Measurements from ENCODE around the gene SLC26A1. TPM values are rescaled to one million over a fixed set of nuclear protein-coding genes. Genes with fewer than 3 reads are reported as not detected.

Gene SLC26A1
- polyA plus RNA-seq, 6 donors from 2014 or later, result 0.22 to 4.3 (median 0.77) TPM; not detected in 1

- no peaks in the 10 kb centered on the region for H3K36me3 Mint-ChIP-seq
- peak overlapping the region in 3 of 8 donors; percentile 30 to 77 (median 45) for H3K4me3 Mint-ChIP-seq
- H3K4me1 Mint-ChIP-seq, result peaks cover 16 to 31% (median 18%) of the 10 kb centered on the region in 3 donors
- DNase-seq (no peak), ATAC-seq (ENCODE audit: low read depth in 2 of 2) (peak; percentile 60 to 73)
- peaks cover 14 to 55% (median 26%) of the 10 kb centered on the region in 3 donors for H3K27me3 Mint-ChIP-seq
- no peak overlapping the region for H3K27ac Mint-ChIP-seq
- peaks cover 0 to 2% (median 0%) of the 10 kb centered on the region in 7 donors for H3K9me3 Mint-ChIP-seq
These were observed 4.3 kb upstream of the SLC26A1 start for GRCh38 chr4:997375-998071.

DNA sequence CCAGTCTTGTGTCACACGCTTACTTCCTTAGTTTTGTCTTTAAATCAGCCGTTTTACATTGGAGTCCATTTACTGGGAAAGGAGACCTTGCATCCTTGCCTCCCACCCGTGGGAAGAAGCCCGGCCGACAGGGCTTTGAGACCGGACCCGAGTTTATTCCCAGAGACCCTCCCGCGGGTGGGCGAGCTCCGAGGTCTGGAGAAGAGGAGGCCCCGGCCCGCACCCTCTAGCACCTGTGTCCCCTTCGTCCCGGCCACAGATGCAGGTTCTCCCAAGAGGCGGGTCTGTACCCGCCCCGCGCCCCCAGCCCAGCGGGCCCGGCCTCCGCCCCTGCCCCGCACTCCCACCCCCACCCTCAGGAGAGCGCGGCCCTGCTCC is 3.8 kb upstream of the SLC26A1 start:
- H3K9me3 Mint-ChIP-seq, result peaks cover 0 to 2% (median 0%) of the 10 kb centered on the region in 7 donors
- no peak for ATAC-seq (ENCODE audit: low read depth in 2 of 2)
- H3K27ac Mint-ChIP-seq, result no peak overlapping the region
- H3K4me3 Mint-ChIP-seq, result peak overlapping the region in 5 of 8 donors; percentile 12 to 80 (median 47)
- H3K27me3 Mint-ChIP-seq, result peaks cover 14 to 50% (median 26%) of the 10 kb centered on the region in 3 donors
- H3K36me3 Mint-ChIP-seq, result no peaks in the 10 kb centered on the region
- peaks cover 15 to 31% (median 16%) of the 10 kb centered on the region in 3 donors for H3K4me1 Mint-ChIP-seq
- DNase-seq, result no peak

DNA sequence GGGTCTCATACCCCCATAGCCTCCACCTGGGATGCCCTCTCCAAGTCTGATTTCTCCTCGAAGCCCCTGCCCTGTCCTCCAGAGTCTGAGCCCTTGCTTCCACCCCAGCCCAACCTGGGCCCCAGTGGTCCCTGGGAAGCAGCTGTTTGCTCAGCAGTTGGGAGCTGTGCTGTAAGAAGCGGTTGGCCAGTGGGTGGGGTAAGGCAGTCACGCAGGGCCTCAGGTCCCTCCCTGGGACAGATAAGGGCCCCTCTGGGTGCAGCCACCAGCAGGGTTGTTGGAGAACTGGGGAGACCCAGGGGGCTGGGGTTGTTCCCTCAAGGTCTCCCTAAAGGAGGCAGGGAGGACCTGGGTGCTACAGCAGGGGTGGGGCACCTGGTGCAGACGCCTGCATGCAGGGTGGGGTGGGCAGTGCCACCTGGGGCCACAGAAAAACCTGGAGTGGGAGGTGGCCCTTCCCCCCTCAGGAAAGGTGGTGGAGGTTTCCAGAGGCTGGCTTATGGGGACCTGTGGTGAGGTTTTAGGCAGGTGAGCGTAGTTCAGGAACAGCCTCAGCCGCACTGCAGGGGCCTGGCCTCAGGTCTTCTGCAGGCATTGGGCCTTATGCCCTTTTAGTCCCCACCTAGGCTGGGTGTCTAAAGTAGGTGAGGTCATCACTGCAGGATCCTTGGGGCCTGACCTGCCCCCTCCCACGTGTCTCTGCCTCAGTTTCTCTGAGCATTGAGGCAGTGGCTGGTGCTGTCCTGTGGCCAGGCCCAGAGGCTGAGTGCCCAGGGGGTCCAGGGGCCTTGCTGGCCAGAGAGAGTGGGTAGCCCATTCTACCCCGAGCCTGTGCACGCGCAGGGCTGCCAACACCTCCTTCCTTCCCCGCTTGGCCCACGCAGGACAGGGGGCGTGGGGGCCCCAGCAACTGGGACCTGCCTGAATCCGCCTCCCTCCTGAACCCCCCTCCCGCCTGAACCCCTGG is 3.1 kb upstream of the SLC26A1 start:
- Mint-ChIP-seq H3K4me1 (peaks cover 15 to 31% (median 16%) of the 10 kb centered on the region in 3 donors), H3K9me3 (peaks cover 0 to 2% (median 0%) of the 10 kb centered on the region in 7 donors), H3K27ac (no peak overlapping the region), H3K36me3 (no peaks in the 10 kb centered on the region), H3K4me3 (peak overlapping the region in 6 of 8 donors; percentile 15 to 80 (median 26)), H3K27me3 (peaks cover 14 to 44% (median 26%) of the 10 kb centered on the region in 3 donors)
- ATAC-seq (ENCODE audit: low read depth in 2 of 2), result no peak
- DNase-seq, result no peak

- ATAC-seq (ENCODE audit: low read depth in 2 of 2) (no peak), DNase-seq (no peak)
- peak overlapping the region in 2 of 8 donors; percentile 10 to 16 for H3K4me3 Mint-ChIP-seq
- H3K36me3 Mint-ChIP-seq, result no peaks in the 10 kb centered on the region
- H3K4me1 Mint-ChIP-seq, result peaks cover 15 to 31% (median 16%) of the 10 kb centered on the region in 3 donors
- H3K9me3 Mint-ChIP-seq, result peaks cover 0 to 2% (median 0%) of the 10 kb centered on the region in 7 donors
- H3K27ac Mint-ChIP-seq, result no peak overlapping the region
- peaks cover 14 to 37% (median 26%) of the 10 kb centered on the region in 3 donors for H3K27me3 Mint-ChIP-seq
These were observed 2.3 kb upstream of the SLC26A1 start for GRCh38 chr4:995311-996026.

DNA sequence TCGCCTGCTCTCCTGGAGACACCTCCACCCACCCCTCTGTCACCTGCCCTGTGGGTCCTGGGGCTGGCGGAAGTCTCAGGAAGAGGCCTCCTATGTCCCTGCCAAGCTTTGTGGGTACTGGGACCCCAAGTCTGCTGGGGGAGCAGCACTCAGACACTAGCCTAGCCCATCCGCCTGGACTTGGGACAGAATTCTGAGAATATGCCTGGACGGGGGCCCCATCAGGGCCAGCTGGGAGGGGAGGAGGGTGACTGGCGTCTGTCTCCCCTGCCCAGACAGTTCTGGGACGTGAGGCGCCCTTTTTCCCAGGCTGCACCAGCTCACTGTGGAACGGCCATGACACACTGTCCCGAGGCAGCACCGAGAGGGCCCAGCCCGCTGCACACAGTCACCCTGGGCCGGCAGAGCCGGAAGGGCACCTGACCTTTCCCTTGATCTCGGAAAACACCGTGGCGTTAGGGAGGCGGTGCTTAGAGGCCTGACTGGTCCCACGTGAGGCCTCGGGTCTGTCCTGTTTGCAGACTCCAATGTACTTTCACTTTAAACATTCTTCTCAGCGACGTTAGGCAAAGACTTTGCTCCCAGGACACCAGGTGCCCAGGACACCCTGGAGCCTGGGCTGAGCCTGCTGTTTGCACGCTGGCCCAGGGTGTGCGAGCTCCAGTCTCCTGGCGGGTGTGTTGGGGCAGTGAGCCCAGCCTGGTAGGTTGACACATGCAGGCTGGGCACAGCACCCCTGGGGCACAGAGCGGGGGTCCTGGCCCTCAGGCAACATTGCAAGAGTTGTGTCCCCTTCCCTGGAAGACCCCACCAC is 700 bp downstream of the SLC26A1 start:
- Mint-ChIP-seq H3K4me1 (peaks cover 2 to 7% (median 3%) of the 10 kb centered on the region in 3 donors), H3K4me3 (peak overlapping the region in 1 of 8 donors; percentile 5), H3K36me3 (no peaks in the 10 kb centered on the region), H3K27ac (no peak overlapping the region), H3K27me3 (peaks cover 0 to 18% (median 7%) of the 10 kb centered on the region in 3 donors), H3K9me3 (no peaks in the 10 kb centered on the region)
- ATAC-seq (ENCODE audit: low read depth in 2 of 2), result no peak
- DNase-seq, result no peak

- H3K4me1 Mint-ChIP-seq, result peaks cover 2 to 11% (median 4%) of the 10 kb centered on the region in 3 donors
- no peaks in the 10 kb centered on the region for H3K36me3 Mint-ChIP-seq
- H3K27ac Mint-ChIP-seq, result no peak overlapping the region
- no peak overlapping the region for H3K4me3 Mint-ChIP-seq
- H3K27me3 Mint-ChIP-seq, result peaks cover 0 to 13% (median under 1%) of the 10 kb centered on the region in 3 donors
- no peak for DNase-seq
- no peak for ATAC-seq (ENCODE audit: low read depth in 2 of 2)
- H3K9me3 Mint-ChIP-seq, result no peaks in the 10 kb centered on the region
These were observed 1.5 kb downstream of the SLC26A1 start for GRCh38 chr4:991451-992296.

DNA sequence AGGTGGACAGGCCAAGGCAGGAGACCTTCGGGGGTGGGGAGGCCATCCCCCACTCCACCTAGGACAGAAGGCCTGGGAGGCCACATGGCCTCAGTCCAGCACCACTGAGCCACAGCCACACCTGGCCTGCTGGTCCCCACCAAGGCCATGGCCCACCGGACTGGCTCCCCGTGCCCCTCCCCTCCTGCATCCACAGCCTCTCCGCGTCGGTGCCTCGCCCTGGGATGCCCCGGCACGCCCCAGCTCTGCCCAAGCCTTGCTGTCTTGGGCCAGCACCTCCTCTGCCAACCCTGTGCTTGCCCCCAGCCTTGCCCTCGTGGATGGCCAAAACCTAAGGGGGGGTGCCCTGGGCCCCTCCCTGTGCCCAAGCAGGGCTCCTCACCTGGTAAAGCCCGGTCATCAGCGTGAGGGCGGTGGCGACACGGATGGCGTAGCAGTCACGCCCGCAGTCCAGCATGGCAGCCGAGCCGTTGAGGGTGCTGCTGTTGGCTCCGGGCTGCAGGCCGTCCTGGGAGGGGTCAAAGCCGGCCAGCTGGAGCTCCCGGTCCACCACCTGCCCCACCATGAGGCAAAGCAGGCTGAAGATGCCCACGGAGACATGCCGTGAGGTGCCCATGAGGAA is 2.3 kb downstream of the SLC26A1 start:
- ATAC-seq (ENCODE audit: low read depth in 2 of 2) (no peak), DNase-seq (no peak)
- peaks cover 4 to 11% (median 10%) of the 10 kb centered on the region in 3 donors for H3K4me1 Mint-ChIP-seq
- H3K27ac Mint-ChIP-seq, result peak overlapping the region in 2 of 6 donors; percentile 24 to 34
- no peak overlapping the region for H3K4me3 Mint-ChIP-seq
- H3K9me3 Mint-ChIP-seq, result no peaks in the 10 kb centered on the region
- H3K27me3 Mint-ChIP-seq, result peaks cover 0 to 5% (median 0%) of the 10 kb centered on the region in 3 donors
- no peaks in the 10 kb centered on the region for H3K36me3 Mint-ChIP-seq

DNA sequence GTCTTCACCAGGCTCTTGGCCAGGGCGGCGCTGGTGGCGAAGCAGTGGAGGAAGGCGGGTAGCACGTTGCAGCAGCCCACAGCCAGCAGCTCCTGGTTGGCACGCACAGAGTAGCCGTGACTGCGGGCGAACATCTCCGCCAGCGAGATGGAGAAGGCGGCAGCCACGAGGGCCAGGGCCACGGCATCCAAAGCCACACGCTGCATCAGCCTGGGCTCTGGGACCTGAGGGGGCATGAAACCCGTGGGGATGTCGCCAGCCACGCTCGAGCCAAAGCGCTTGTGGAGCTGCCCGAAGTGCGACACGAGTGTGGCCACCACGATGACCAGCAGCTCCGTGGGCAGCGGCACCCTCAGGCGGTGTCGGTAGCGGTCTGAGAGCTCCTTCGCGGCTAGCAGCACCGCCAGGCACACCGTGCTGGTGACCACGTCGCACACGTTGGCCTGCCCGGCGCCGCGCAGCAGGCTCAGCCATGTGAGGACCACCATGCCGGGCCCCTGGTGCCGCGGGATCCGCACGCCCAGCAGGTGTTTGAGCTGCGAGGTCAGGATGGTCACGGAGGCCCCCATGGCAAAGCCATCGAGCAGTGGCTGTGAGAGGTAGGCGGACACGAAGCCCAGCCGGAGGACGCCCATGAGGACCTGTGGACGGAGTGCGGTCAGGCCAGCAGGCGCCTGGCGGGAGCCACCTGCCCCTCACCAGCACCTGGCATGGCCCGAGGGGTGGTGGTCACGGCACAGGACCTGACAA is 3.3 kb downstream of the SLC26A1 start:
- no peak for ATAC-seq (ENCODE audit: low read depth in 2 of 2)
- peaks cover 8 to 19% (median 11%) of the 10 kb centered on the region in 3 donors for H3K4me1 Mint-ChIP-seq
- no peaks in the 10 kb centered on the region for H3K9me3 Mint-ChIP-seq
- no peak overlapping the region for H3K4me3 Mint-ChIP-seq
- H3K36me3 Mint-ChIP-seq, result no peaks in the 10 kb centered on the region
- DNase-seq, result no peak
- no peaks in the 10 kb centered on the region for H3K27me3 Mint-ChIP-seq
- H3K27ac Mint-ChIP-seq, result no peak overlapping the region

DNA sequence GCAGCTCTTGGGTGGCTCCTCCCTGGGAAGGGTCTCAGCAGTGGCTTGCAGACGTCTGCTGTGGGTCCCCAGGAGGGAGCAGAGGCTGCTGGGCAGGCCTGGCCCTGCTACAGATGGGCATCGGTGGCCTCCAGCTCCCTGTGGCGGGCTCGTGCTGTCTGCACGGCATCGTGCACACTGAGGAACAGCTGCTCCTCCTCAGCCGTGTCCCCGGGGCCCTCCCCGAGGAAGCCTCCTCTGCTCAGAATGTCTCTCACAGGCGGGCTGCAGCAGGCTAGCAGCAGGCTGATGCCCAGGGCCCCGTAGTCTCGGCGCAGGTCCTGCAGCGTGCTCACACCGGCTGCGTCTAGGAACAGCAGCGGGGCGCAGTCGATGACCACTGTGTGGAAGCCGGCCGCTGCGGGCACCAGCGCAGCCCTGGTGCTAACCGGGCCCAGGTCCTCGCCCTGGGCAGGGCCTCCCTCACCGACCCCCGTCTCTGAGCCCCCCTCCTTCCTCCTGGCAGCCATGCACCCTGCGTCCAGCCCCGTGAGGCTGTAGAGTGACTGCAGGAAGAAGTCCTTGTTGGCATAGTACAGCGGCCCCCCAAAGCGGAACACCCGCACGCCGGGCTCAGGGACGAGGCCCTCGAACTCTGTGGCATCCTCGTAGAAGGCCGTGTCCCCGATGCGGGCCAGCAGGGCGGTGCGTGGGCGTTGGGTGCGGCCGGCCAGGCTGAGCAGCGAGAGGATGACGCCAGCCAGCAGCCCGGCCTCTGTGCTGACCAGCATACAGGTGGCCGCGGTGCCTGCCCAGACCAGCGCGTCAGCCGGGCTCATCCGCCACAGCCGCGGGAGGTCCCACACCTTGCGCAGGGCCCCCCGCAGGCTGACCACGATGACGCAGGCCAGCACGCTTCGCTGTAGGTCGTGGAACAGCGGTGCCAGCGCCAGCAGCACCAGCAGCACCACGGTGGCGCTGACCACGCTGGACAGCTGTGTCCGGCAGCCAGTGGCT is 4.2 kb downstream of the SLC26A1 start:
- Mint-ChIP-seq H3K36me3 (no peaks in the 10 kb centered on the region), H3K27ac (no peak overlapping the region), H3K4me3 (no peak overlapping the region), H3K4me1 (peaks cover 8 to 26% (median 11%) of the 10 kb centered on the region in 3 donors), H3K27me3 (no peaks in the 10 kb centered on the region), H3K9me3 (no peaks in the 10 kb centered on the region)
- ATAC-seq (ENCODE audit: low read depth in 2 of 2) (no peak), DNase-seq (no peak)
